Muscle layer of colon (tissue), 2 donors: ENCODE results near the gene CDC14C.

Source experiments
- H3K27ac ChIP-seq: one replicate; pipeline ENCODE4 v1.7.0; 2013; ENCODE audit warnings: low read depth, mild to moderate bottlenecking, low read length, moderate library complexity
- H3K27me3 ChIP-seq, 2 donors: one replicate each; pipeline ENCODE4 v1.7.0; 2013; ENCODE audit warnings: low read length in 2 of 2, mild to moderate bottlenecking in 2 of 2; ENCODE audit not compliant: insufficient read depth in 2 of 2, control insufficient read depth in 1 of 2
- H3K36me3 ChIP-seq: one replicate; pipeline ENCODE4 v1.7.0; 2013; ENCODE audit warnings: mild to moderate bottlenecking, low read length; ENCODE audit not compliant: insufficient read depth
- H3K4me1 ChIP-seq: one replicate; pipeline ENCODE4 v1.7.0; 2013; ENCODE audit warnings: mild to moderate bottlenecking, low read length; ENCODE audit not compliant: insufficient read depth
- H3K4me3 ChIP-seq, 2 donors: one replicate each; pipeline ENCODE4 v1.7.0; 2013; ENCODE audit warnings: low read length in 2 of 2, low read depth in 1 of 2, mild to moderate bottlenecking in 1 of 2, moderate library complexity in 1 of 2
- H3K9ac ChIP-seq: one replicate; pipeline ENCODE4 v1.7.0; 2013; ENCODE audit warnings: low read length
- H3K9me3 ChIP-seq: one replicate; pipeline ENCODE4 v1.7.0; 2013; ENCODE audit warnings: mild to moderate bottlenecking, low read length
- donor health status: abdominal sarcoma.
- donor health status: Adenocarcinoma of cecum.

The CDC14C gene

GRCh38 chr7:48932126-48932910 lies 8.0 kb downstream of the CDC14C start:
- no peaks in the 10 kb centered on the region for H3K9me3 ChIP-seq
- no peak overlapping the region for H3K27ac ChIP-seq
- H3K9ac ChIP-seq = no peak overlapping the region
- H3K36me3 ChIP-seq = no peaks in the 10 kb centered on the region
- no peaks in the 10 kb centered on the region for H3K4me1 ChIP-seq
- no peak overlapping the region for H3K4me3 ChIP-seq
- H3K27me3 ChIP-seq = no peaks in the 10 kb centered on the region

GRCh38 chr7:48933549-48934085 lies 9.3 kb downstream of the CDC14C start:
- no peak overlapping the region for H3K9ac ChIP-seq
- no peaks in the 10 kb centered on the region for H3K9me3 ChIP-seq
- H3K4me1 ChIP-seq = no peaks in the 10 kb centered on the region
- no peak overlapping the region for H3K4me3 ChIP-seq
- no peak overlapping the region for H3K27ac ChIP-seq
- H3K27me3 ChIP-seq = no peaks in the 10 kb centered on the region
- H3K36me3 ChIP-seq = no peaks in the 10 kb centered on the region

- Histone ChIP-seq H3K36me3 (no peaks in the 10 kb centered on the region), H3K9ac (no peak overlapping the region), H3K9me3 (no peaks in the 10 kb centered on the region), H3K4me3 (no peak overlapping the region), H3K27me3 (no peaks in the 10 kb centered on the region), H3K4me1 (no peaks in the 10 kb centered on the region), H3K27ac (no peak overlapping the region)
These were observed 14.4 kb downstream of the CDC14C start for GRCh38 chr7:48938539-48939295.

- H3K27ac ChIP-seq = no peak overlapping the region
- H3K27me3 ChIP-seq = no peaks in the 10 kb centered on the region
These were observed 19.1 kb downstream of the CDC14C start for GRCh38 chr7:48943279-48943990.

GRCh38 chr7:48955916-48956315 lies 31.6 kb downstream of the CDC14C start:
- H3K27me3 ChIP-seq = no peaks in the 10 kb centered on the region
- no peaks in the 10 kb centered on the region for H3K4me1 ChIP-seq
- no peaks in the 10 kb centered on the region for H3K9me3 ChIP-seq
- H3K36me3 ChIP-seq = no peaks in the 10 kb centered on the region
- no peak overlapping the region for H3K4me3 ChIP-seq
- no peak overlapping the region for H3K9ac ChIP-seq
- H3K27ac ChIP-seq = no peak overlapping the region

More at GRCh38 chr7:48943279-48943990, 19.1 kb downstream of the CDC14C start:
- no peaks in the 10 kb centered on the region for H3K9me3 ChIP-seq
- no peak overlapping the region for H3K4me3 ChIP-seq
- no peak overlapping the region for H3K9ac ChIP-seq
- H3K4me1 ChIP-seq = no peaks in the 10 kb centered on the region
- no peaks in the 10 kb centered on the region for H3K36me3 ChIP-seq

GRCh38 chr7:48959676-48960075 lies 35.3 kb downstream of the CDC14C start:
- H3K27me3 ChIP-seq = no peaks in the 10 kb centered on the region
- H3K4me1 ChIP-seq = no peaks in the 10 kb centered on the region
- H3K9ac ChIP-seq = no peak overlapping the region
- no peak overlapping the region for H3K4me3 ChIP-seq
- H3K9me3 ChIP-seq = no peaks in the 10 kb centered on the region
- no peak overlapping the region for H3K27ac ChIP-seq
- H3K36me3 ChIP-seq = no peaks in the 10 kb centered on the region

GRCh38 chr7:48962821-48963505 lies 38.6 kb downstream of the CDC14C start:
- no peaks in the 10 kb centered on the region for H3K4me1 ChIP-seq
- no peak overlapping the region for H3K27ac ChIP-seq
- no peak overlapping the region for H3K4me3 ChIP-seq
- H3K9ac ChIP-seq = no peak overlapping the region
- no peaks in the 10 kb centered on the region for H3K36me3 ChIP-seq
- no peaks in the 10 kb centered on the region for H3K27me3 ChIP-seq
- no peaks in the 10 kb centered on the region for H3K9me3 ChIP-seq

- H3K9me3 ChIP-seq = no peaks in the 10 kb centered on the region
- no peak overlapping the region for H3K9ac ChIP-seq
- no peaks in the 10 kb centered on the region for H3K4me1 ChIP-seq
These were observed 39.7 kb downstream of the CDC14C start for GRCh38 chr7:48964074-48964473.

GRCh38 chr7:48971173-48971572 lies 46.8 kb downstream of the CDC14C start:
- no peak overlapping the region for H3K27ac ChIP-seq
- H3K4me3 ChIP-seq = no peak overlapping the region
- H3K4me1 ChIP-seq = no peaks in the 10 kb centered on the region
- H3K9ac ChIP-seq = no peak overlapping the region
- no peaks in the 10 kb centered on the region for H3K27me3 ChIP-seq
- H3K9me3 ChIP-seq = no peaks in the 10 kb centered on the region
- H3K36me3 ChIP-seq = no peaks in the 10 kb centered on the region

More at GRCh38 chr7:48964074-48964473, 39.7 kb downstream of the CDC14C start:
- H3K27me3 ChIP-seq = no peaks in the 10 kb centered on the region
- H3K4me3 ChIP-seq = no peak overlapping the region
- H3K27ac ChIP-seq = no peak overlapping the region
- H3K36me3 ChIP-seq = no peaks in the 10 kb centered on the region

- Histone ChIP-seq H3K4me3 (no peak overlapping the region), H3K27ac (no peak overlapping the region), H3K27me3 (no peaks in the 10 kb centered on the region), H3K9ac (no peak overlapping the region), H3K9me3 (no peaks in the 10 kb centered on the region), H3K36me3 (no peaks in the 10 kb centered on the region), H3K4me1 (no peaks in the 10 kb centered on the region)
These were observed 51.9 kb downstream of the CDC14C start for GRCh38 chr7:48976253-48976652.

GRCh38 chr7:48976850-48977249 lies 52.5 kb downstream of the CDC14C start:
- Histone ChIP-seq H3K27me3 (no peaks in the 10 kb centered on the region), H3K36me3 (no peaks in the 10 kb centered on the region), H3K9ac (no peak overlapping the region), H3K9me3 (no peaks in the 10 kb centered on the region), H3K4me1 (no peaks in the 10 kb centered on the region), H3K27ac (no peak overlapping the region), H3K4me3 (no peak overlapping the region)
